ENCODE measurements around the gene ZFP64.

DNA sequence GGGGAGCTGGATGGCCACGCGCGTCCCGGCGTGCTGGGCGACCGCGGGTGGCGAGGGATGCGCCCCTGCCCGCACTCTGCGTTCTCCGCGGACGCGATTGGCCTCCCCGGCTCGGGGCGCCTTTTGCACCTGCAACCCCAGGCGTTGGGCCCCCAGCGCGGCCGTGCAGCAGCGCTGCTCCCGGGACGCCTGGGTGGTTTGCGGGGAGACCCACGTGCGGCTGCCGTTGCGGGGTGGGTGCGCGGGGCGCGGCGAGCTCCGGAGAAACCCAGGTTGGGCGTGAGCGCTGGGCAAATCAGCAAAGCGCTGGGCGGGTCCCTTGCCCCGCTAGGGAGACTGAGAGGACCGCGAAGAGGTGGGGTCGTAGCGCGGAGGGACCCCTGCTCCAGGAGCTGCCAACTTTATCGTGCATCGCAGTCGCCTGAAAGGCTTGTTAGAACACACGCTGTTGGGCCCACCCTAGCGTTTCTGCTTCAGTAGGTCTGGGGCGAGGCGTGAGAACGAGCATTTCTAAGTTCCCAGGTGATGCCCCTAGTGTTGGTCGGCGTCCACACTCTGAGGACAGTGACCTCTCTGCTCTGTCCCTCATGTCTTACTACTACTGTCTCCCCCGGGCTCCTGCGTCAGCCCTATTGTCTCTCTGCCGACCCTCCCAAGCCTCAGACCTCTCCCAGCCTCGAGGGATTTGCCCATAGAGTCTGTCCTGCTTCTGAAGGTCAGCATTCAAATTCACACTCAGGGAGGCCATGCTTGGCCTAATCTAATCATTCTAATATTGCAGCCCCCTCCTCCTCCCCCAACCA is 538 bp upstream of the ZFP64 start:
- TF ChIP-seq EZH2 (IDR thresholded peaks at IDR 0.05; ENCODE audit: borderline replicate concordance, low read length): no peak
- TF ChIP-seq, protein P1, sequence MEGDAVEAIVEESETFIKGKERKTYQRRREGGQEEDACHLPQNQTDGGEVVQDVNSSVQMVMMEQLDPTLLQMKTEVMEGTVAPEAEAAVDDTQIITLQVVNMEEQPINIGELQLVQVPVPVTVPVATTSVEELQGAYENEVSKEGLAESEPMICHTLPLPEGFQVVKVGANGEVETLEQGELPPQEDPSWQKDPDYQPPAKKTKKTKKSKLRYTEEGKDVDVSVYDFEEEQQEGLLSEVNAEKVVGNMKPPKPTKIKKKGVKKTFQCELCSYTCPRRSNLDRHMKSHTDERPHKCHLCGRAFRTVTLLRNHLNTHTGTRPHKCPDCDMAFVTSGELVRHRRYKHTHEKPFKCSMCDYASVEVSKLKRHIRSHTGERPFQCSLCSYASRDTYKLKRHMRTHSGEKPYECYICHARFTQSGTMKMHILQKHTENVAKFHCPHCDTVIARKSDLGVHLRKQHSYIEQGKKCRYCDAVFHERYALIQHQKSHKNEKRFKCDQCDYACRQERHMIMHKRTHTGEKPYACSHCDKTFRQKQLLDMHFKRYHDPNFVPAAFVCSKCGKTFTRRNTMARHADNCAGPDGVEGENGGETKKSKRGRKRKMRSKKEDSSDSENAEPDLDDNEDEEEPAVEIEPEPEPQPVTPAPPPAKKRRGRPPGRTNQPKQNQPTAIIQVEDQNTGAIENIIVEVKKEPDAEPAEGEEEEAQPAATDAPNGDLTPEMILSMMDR (conservative IDR thresholded peaks at IDR 0.05 in 1 of 2, IDR thresholded peaks at IDR 0.05 in 1 of 2; ENCODE audit: extremely low read depth in 1 of 2, insufficient read depth in 1 of 2, low read depth in 1 of 2, low read length in 2 of 2): peak in 1 of 2 donors; percentile 32
